H9 (cell line): ENCODE data around the gene PDPR. TPM values are rescaled to one million over a fixed set of nuclear protein-coding genes. Genes with fewer than 3 reads are reported as not detected.

Source experiments
- DNase-seq: peaks from one replicate; pipeline ENCODE4 v3.0.0-alpha.2; 2017
- H2AFZ ChIP-seq: one replicate; pipeline ENCODE4 v1.6.1; 2013; ENCODE audit warnings: mild to moderate bottlenecking, low read length, control low read depth, moderate library complexity
- H2AK5ac ChIP-seq: 2 replicates; pipeline ENCODE4 v1.6.1; 2013; ENCODE audit warnings: low read length, control low read depth, mixed read lengths; ENCODE audit not compliant: insufficient read length
- H2BK120ac ChIP-seq: one replicate; pipeline ENCODE4 v1.6.1; 2013; ENCODE audit warnings: low read depth, mild to moderate bottlenecking, low read length, control low read depth, inconsistent platforms; ENCODE audit not compliant: poor library complexity, severe bottlenecking
- H2BK12ac ChIP-seq: 2 replicates; pipeline ENCODE4 v1.6.1; 2013; ENCODE audit warnings: low read length, control low read depth, mixed read lengths, low read depth; ENCODE audit not compliant: insufficient read length
- H2BK15ac ChIP-seq: 2 replicates; pipeline ENCODE4 v1.6.1; 2013; ENCODE audit warnings: low read depth, low read length, control low read depth
- H2BK20ac ChIP-seq: one replicate; pipeline ENCODE4 v1.6.1; 2013; ENCODE audit warnings: low read depth, mild to moderate bottlenecking, low read length, control low read depth, inconsistent platforms; ENCODE audit not compliant: poor library complexity, severe bottlenecking
- H2BK5ac ChIP-seq: 2 replicates; pipeline ENCODE4 v1.6.1; 2013; ENCODE audit warnings: low read length, control low read depth, mixed read lengths; ENCODE audit not compliant: insufficient read length
- H3K14ac ChIP-seq: 2 replicates; pipeline ENCODE4 v1.6.1; 2013; ENCODE audit warnings: low read length, control low read depth; ENCODE audit not compliant: insufficient read depth
- H3K18ac ChIP-seq: 2 replicates; pipeline ENCODE4 v1.6.1; 2013; ENCODE audit warnings: low read depth, mild to moderate bottlenecking, mixed read lengths, low read length, control low read depth; ENCODE audit not compliant: insufficient read length
- H3K23ac ChIP-seq: 2 replicates; pipeline ENCODE4 v1.6.1; 2013; ENCODE audit warnings: low read length, control low read depth, mixed read lengths, low read depth; ENCODE audit not compliant: insufficient read length
- H3K23me2 ChIP-seq: 2 replicates; pipeline ENCODE4 v1.6.1; 2013; ENCODE audit warnings: low read depth, mild to moderate bottlenecking, mixed read lengths, low read length, control low read depth; ENCODE audit not compliant: insufficient read length, poor library complexity, severe bottlenecking
- H3K27ac ChIP-seq: 2 replicates; pipeline ENCODE4 v1.5.1; 2013; ENCODE audit warnings: low read length, control low read depth, mixed read lengths, low read depth; ENCODE audit not compliant: insufficient read length
- H3K27me3 ChIP-seq: 2 replicates; pipeline ENCODE4 v1.6.1; 2013; ENCODE audit warnings: low read length, control low read depth, inconsistent platforms; ENCODE audit not compliant: insufficient read depth
- H3K4ac ChIP-seq: 2 replicates; pipeline ENCODE4 v1.6.1; 2013; ENCODE audit warnings: low read depth, mild to moderate bottlenecking, control low read depth, inconsistent platforms, low read length, moderate library complexity
- H3K4me1 ChIP-seq: 2 replicates; pipeline ENCODE4 v1.6.1; 2013; ENCODE audit warnings: low read length, control low read depth, inconsistent platforms; ENCODE audit not compliant: insufficient read depth
- H3K4me2 ChIP-seq: 2 replicates; pipeline ENCODE4 v1.6.1; 2013; ENCODE audit warnings: low read length, control low read depth, mixed read lengths; ENCODE audit not compliant: insufficient read length, insufficient read depth
- H3K56ac ChIP-seq: 2 replicates; pipeline ENCODE4 v1.6.1; 2013; ENCODE audit warnings: low read depth, mild to moderate bottlenecking, mixed read lengths, low read length, control low read depth; ENCODE audit not compliant: insufficient read length
- H3K79me1 ChIP-seq: 2 replicates; pipeline ENCODE4 v1.6.1; 2013; ENCODE audit warnings: low read depth, mild to moderate bottlenecking, moderate library complexity, low read length, control low read depth, inconsistent platforms; ENCODE audit not compliant: insufficient read depth, poor library complexity, severe bottlenecking
- H3K79me2 ChIP-seq: 2 replicates; pipeline ENCODE4 v1.6.1; 2013; ENCODE audit warnings: low read length, control low read depth, inconsistent platforms; ENCODE audit not compliant: insufficient read depth
- H3K9ac ChIP-seq: 2 replicates; pipeline ENCODE4 v1.6.1; 2013; ENCODE audit warnings: low read length, control low read depth, mixed read lengths; ENCODE audit not compliant: insufficient read length; ENCODE audit errors: extremely low read depth
- H3K9me3 ChIP-seq: one replicate; pipeline ENCODE4 v1.6.1; 2013; ENCODE audit warnings: low read depth, low read length, inconsistent platforms; ENCODE audit not compliant: control insufficient read depth
- H3T11ph ChIP-seq: one replicate; pipeline ENCODE4 v1.6.1; 2013; ENCODE audit warnings: mild to moderate bottlenecking, low read length, control low read depth, inconsistent platforms
- H4K20me1 ChIP-seq: one replicate; pipeline ENCODE4 v1.6.1; 2013; ENCODE audit not compliant: control insufficient read depth, insufficient read length, insufficient read depth
- H4K5ac ChIP-seq: 2 replicates; pipeline ENCODE4 v1.6.1; 2013; ENCODE audit warnings: low read depth, mild to moderate bottlenecking, mixed read lengths, low read length, control low read depth; ENCODE audit not compliant: insufficient read length
- H4K8ac ChIP-seq: replicated peaks from 2 replicates; pipeline ENCODE4 v1.6.1; 2013; ENCODE audit warnings: low read length, control low read depth, mixed read lengths, low read depth; ENCODE audit not compliant: insufficient read length
- H4K91ac ChIP-seq: 2 replicates; pipeline ENCODE4 v1.6.1; 2013; ENCODE audit warnings: low read depth, mild to moderate bottlenecking, moderate library complexity, mixed read lengths, low read length, control low read depth; ENCODE audit not compliant: insufficient read length
- H3K27ac Mint-ChIP-seq, 3 experiments: 2 replicates in 2 of 3; 3 replicates in 1 of 3; pipeline ENCODE4 v1.8.0; 2020 to 2021; ENCODE audit warnings: mixed read lengths in 3 of 3, mild to moderate bottlenecking in 1 of 3, moderate library complexity in 1 of 3
- H3K27me3 Mint-ChIP-seq: 2 replicates; pipeline ENCODE4 v1.8.0; 2021; ENCODE audit warnings: low read depth, mild to moderate bottlenecking, moderate library complexity, mixed read lengths
- H3K36me3 Mint-ChIP-seq, 3 experiments: 2 replicates in 2 of 3; 3 replicates in 1 of 3; pipeline ENCODE4 v1.8.0; 2020 to 2021; ENCODE audit warnings: low read depth in 3 of 3, mixed read lengths in 3 of 3; ENCODE audit not compliant: insufficient read depth in 1 of 3
- H3K4me1 Mint-ChIP-seq, 2 experiments: 2 replicates each; pipeline ENCODE4 v1.8.0; 2020; ENCODE audit warnings: mixed read lengths in 2 of 2
- H3K4me3 Mint-ChIP-seq, 2 experiments: 2 replicates in 1 of 2; 3 replicates in 1 of 2; pipeline ENCODE4 v1.8.0; 2020 to 2021; ENCODE audit warnings: mild to moderate bottlenecking in 2 of 2, mixed read lengths in 2 of 2, moderate library complexity in 1 of 2
- H3K9me3 Mint-ChIP-seq, 2 experiments: 2 replicates in 1 of 2; 3 replicates in 1 of 2; pipeline ENCODE4 v1.8.0; 2020; ENCODE audit warnings: mild to moderate bottlenecking in 2 of 2, mixed read lengths in 2 of 2, moderate library complexity in 1 of 2
- CTCF ChIP-seq: fragments of 200-600 bp; sonication (generic); conservative IDR thresholded peaks from 3 replicates; pipeline ENCODE4 v1.8.0; 2021; ENCODE audit warnings: antibody characterized with exemption, mild to moderate bottlenecking
- WGBS: extraction: QIAGEN DNeasy Blood & Tissue Kit; methylation state at CpG from one replicate; pipeline ENCODE4 v1.1.7; 2013; ENCODE audit warnings: missing lambda C conversion rate, low lambda C conversion rate, mixed read lengths; ENCODE audit not compliant: insufficient read length; ENCODE audit errors: extremely low coverage; 5-methylcytosine and 5-hydroxymethylcytosine counted together
- total RNA-seq: library from RNA; stranded (reverse); gene quantifications from 2 replicates; pipeline ENCODE4 v1.2.1, GENCODE V29; 2021

Gene PDPR
- total RNA-seq, 1 experiment from 2014 or later: 37.2 TPM

GRCh38 chr16:70162041-70162451, 47.9 kb downstream of the PDPR start:
- Histone ChIP-seq H3K14ac (no peak overlapping the region), H3K56ac (no peak overlapping the region), H3K9ac (no peak overlapping the region), H2BK15ac (no peak overlapping the region), H3K4ac (no peak overlapping the region), H3K9me3 (no peaks in the 10 kb centered on the region), H3K4me1 (no peaks in the 10 kb centered on the region), H2BK120ac (no peak overlapping the region), H4K91ac (no peak overlapping the region), H2AFZ (no peak overlapping the region), H2AK5ac (no peak overlapping the region), H2BK5ac (no peak overlapping the region), H3K79me2 (no peaks in the 10 kb centered on the region), H2BK12ac (no peak overlapping the region), H3K23me2 (no peaks in the 10 kb centered on the region), H3K4me2 (no peak overlapping the region), H3T11ph (no peak overlapping the region), H4K8ac (no peak overlapping the region), H4K5ac (no peak overlapping the region), H3K23ac (no peak overlapping the region), H4K20me1 (no peaks in the 10 kb centered on the region), H2BK20ac (no peak overlapping the region), H3K18ac (no peak overlapping the region), H3K27me3 (no peaks in the 10 kb centered on the region), H3K79me1 (no peaks in the 10 kb centered on the region), H3K27ac (no peak overlapping the region)
- Mint-ChIP-seq H3K27ac (peak overlapping the region; percentile 9 to 54 (median 46); a peak in 4 of 7 replicates), H3K36me3 (peaks cover 2 to 12% (median 12%) of the 10 kb centered on the region in 3 experiments; a peak in 5 of 7 replicates), H3K9me3 (no peaks in the 10 kb centered on the region), H3K4me1 (peaks cover 0 to 5% of the 10 kb centered on the region in 2 experiments; a peak in 1 of 4 replicates), H3K4me3 (no peak overlapping the region), H3K27me3 (no peaks in the 10 kb centered on the region)
- no peak for DNase-seq
- no peak for TF ChIP-seq CTCF
- no CpG with 5 or more reads among the region's 7 CpGs for WGBS
